Measurements from ENCODE around the gene ETF1. TPM values are rescaled to one million over a fixed set of nuclear protein-coding genes. Genes with fewer than 3 reads are reported as not detected.
A peak's percentile ranks its signal among the peaks of the same experiment; 100 is the strongest.

ETF1 gene
- total and polyA plus RNA-seq, 9 of the 15 experiments (the other 6 are each of a cell fraction or from before 2014, with no cell fraction given) = 53.7 to 209 (median 164) TPM

GRCh38 chr5:138504799-138505198 lies 38.2 kb downstream of the ETF1 start:
- no peak for TF ChIP-seq TGIF2 (CRISPR knock-in tag; IDR thresholded peaks at IDR 0.05)
- TF ChIP-seq POLR2A (conservative IDR thresholded peaks at IDR 0.05) = 0 out of 2 replicates have a peak, but pooled peaks have one; percentile 19
- 58% methylated on average over 4 of the region's 4 CpGs for WGBS (ENCODE audit: insufficient coverage, low coverage, missing lambda C conversion rate)
- Histone ChIP-seq H4K20me1 (replicated peaks; ENCODE audit: control insufficient read depth, insufficient read depth, low read length) (no peaks in the 10 kb centered on the region; the same call in 1 of the 2 replicates), H3K36me3 (ENCODE audit: control insufficient read depth, insufficient read depth, low read length) (peaks cover 38% of the 10 kb centered on the region), H3K9me1 (ENCODE audit: control insufficient read depth, insufficient read depth, low read length) (no peaks in the 10 kb centered on the region), H3K9me3 (replicated peaks; ENCODE audit: control insufficient read depth, insufficient read depth, low read depth, low read length) (no peaks in the 10 kb centered on the region), H3K27me3 (ENCODE audit: control insufficient read depth in 2 of 2, insufficient read depth in 2 of 2, low read length in 2 of 2) (no peaks in the 10 kb centered on the region), H3K4me2 (ENCODE audit: insufficient read depth, low read length) (no peak overlapping the region), H3K4me1 (replicated peaks in 1 of 2; ENCODE audit: control insufficient read depth in 2 of 2, insufficient read depth in 2 of 2, low read length in 2 of 2) (peaks cover 0 to 2% of the 10 kb centered on the region in 2 experiments; a peak in 1 of 5 replicates), H3K4me3 (no peak overlapping the region), H3K79me2 (ENCODE audit: control insufficient read depth, insufficient read depth, low read length) (no peaks in the 10 kb centered on the region), H2AFZ (ENCODE audit: low read depth, low read length) (no peak overlapping the region), H3K27ac (ENCODE audit: extremely low read depth, low read depth, low read length) (no peak overlapping the region; the same call in 2 of the 3 replicates), H3K9ac (ENCODE audit: insufficient read depth in 1 of 2, low read depth in 2 of 2, low read length in 2 of 2) (no peak overlapping the region)
- FAIRE-seq (no peak), ATAC-seq (peak; percentile 2; the same call in 2 of the 3 replicates), DNase-seq (ENCODE audit: extremely low read depth in 1 of 4, low spot score in 3 of 4) (no peak)
- intact Hi-C loops (cut with micrococcal nuclease) = loop anchor here (2.0 kb wide), 1 partner anchor 44 kb away; no protein-coding TSS in a partner anchor
- in situ Hi-C loops (cut with MboI) = loop anchor here (5.0 kb wide), 1 partner anchor 42 kb away; no protein-coding TSS in a partner anchor
- BruUV-seq (replicated peaks) = no TSS peak
- ChIA-PET POLR2A (interaction anchor here (0.6 to 5.2 kb wide), 18 partner anchors 9 to 325 kb away, joined by 3 to 46 read pairs (median 6); partner anchors contain the start of genes EGR1, ETF1 and KDM3B), CTCF (ENCODE audit: low intra/inter-chr PET ratio) (interaction anchor here (2.8 to 5.4 kb wide), 2 partner anchors 41 to 54 kb away, joined by 26 to 57 read pairs; partner anchors contain the start of gene EGR1)

GRCh38 chr5:138503487-138504270 lies 39.4 kb downstream of the ETF1 start:
- 25% methylated on average over 6 of the region's 6 CpGs for WGBS (ENCODE audit: insufficient coverage, low coverage, missing lambda C conversion rate)
- no peaks in the 10 kb centered on the region; the same call in 1 of the 2 replicates for H4K20me1 ChIP-seq (replicated peaks; ENCODE audit: control insufficient read depth, insufficient read depth, low read length)
- BruUV-seq (replicated peaks) = no TSS peak
- peak; percentile 81 for ATAC-seq
- peaks cover 29% of the 10 kb centered on the region for H3K36me3 ChIP-seq (ENCODE audit: control insufficient read depth, insufficient read depth, low read length)
- ChIA-PET POLR2A (interaction anchor here (0.6 to 5.2 kb wide), 23 partner anchors 8 to 151 kb away, joined by 3 to 46 read pairs (median 6); partner anchors contain the start of genes EGR1, ETF1 and KDM3B), CTCF (ENCODE audit: low intra/inter-chr PET ratio) (interaction anchor here (0.7 to 5.4 kb wide), 3 partner anchors 39 to 324 kb away, joined by 3 to 57 read pairs (median 26); partner anchors contain the start of gene EGR1)
- H3K4me3 ChIP-seq = no peak overlapping the region
- H3K27me3 ChIP-seq (ENCODE audit: control insufficient read depth in 2 of 2, insufficient read depth in 2 of 2, low read length in 2 of 2) = no peaks in the 10 kb centered on the region
- no peak overlapping the region for H2AFZ ChIP-seq (ENCODE audit: low read depth, low read length)
- peak; percentile 74 to 80 (median 77) for DNase-seq (ENCODE audit: extremely low read depth in 1 of 4, low spot score in 3 of 4)
- no peaks in the 10 kb centered on the region for H3K79me2 ChIP-seq (ENCODE audit: control insufficient read depth, insufficient read depth, low read length)
- H3K4me1 ChIP-seq (replicated peaks in 1 of 2; ENCODE audit: control insufficient read depth in 2 of 2, insufficient read depth in 2 of 2, low read length in 2 of 2) = peaks cover 0 to 2% of the 10 kb centered on the region in 2 experiments; a peak in 1 of 5 replicates
- in situ Hi-C loops (cut with MboI) = loop anchor here (5.0 kb wide), 1 partner anchor 41 kb away; no protein-coding TSS in a partner anchor
- no peaks in the 10 kb centered on the region for H3K9me1 ChIP-seq (ENCODE audit: control insufficient read depth, insufficient read depth, low read length)
- no peak overlapping the region for H3K4me2 ChIP-seq (ENCODE audit: insufficient read depth, low read length)
- FAIRE-seq = peak; percentile 90
- intact Hi-C loops (cut with micrococcal nuclease) = loop anchor here (1.0 to 2.0 kb wide), 4 partner anchors 39 to 323 kb away; no protein-coding TSS in a partner anchor
- no peaks in the 10 kb centered on the region for H3K9me3 ChIP-seq (replicated peaks; ENCODE audit: control insufficient read depth, insufficient read depth, low read depth, low read length)
- no peak overlapping the region for H3K27ac ChIP-seq (ENCODE audit: extremely low read depth, low read depth, low read length)
- no peak overlapping the region for H3K9ac ChIP-seq (ENCODE audit: insufficient read depth in 1 of 2, low read depth in 2 of 2, low read length in 2 of 2)
- TF ChIP-seq ZNF695 (CRISPR knock-in tag; IDR thresholded peaks at IDR 0.05) = 0 out of 2 replicates have a peak, but pooled peaks have one; percentile 52
- TF ChIP-seq MAFF (IDR thresholded peaks at IDR 0.05; ENCODE audit: low read length) = 0 out of 2 replicates have a peak, but pooled peaks have one; percentile 25
- TF ChIP-seq POLR2AphosphoS5 (IDR thresholded peaks at IDR 0.05; ENCODE audit: control insufficient read depth, insufficient read depth, low read depth, low read length) = peak; percentile 45; the same call in 1 of the 2 replicates
- peak in 1 of 2 experiments; percentile 47; a peak in 1 of 4 replicates for TF ChIP-seq RCOR1 (IDR thresholded peaks at IDR 0.05; ENCODE audit: borderline replicate concordance in 1 of 2, low read depth in 2 of 2, low read length in 2 of 2)
- peak; percentile 33; the same call in 1 of the 2 replicates for TF ChIP-seq NBN (IDR thresholded peaks at IDR 0.05; ENCODE audit: low read depth)
- no peak for TF ChIP-seq SMAD2 (IDR thresholded peaks at IDR 0.05; ENCODE audit: low read depth, low read length)
- peak; percentile 25; the same call in 1 of the 2 replicates for TF ChIP-seq STAT5A (IDR thresholded peaks at IDR 0.05; ENCODE audit: borderline replicate concordance, low read length)
- TF ChIP-seq SUPT5H (IDR thresholded peaks at IDR 0.05) = peak; percentile 3; the same call in 1 of the 2 replicates
- TF ChIP-seq NFATC3 (IDR thresholded peaks at IDR 0.05) = 0 out of 2 replicates have a peak, but pooled peaks have one; percentile 55
- TF ChIP-seq SMARCA5 (IDR thresholded peaks at IDR 0.05) = no peak
- peak; percentile 31 for TF ChIP-seq RBM22 (IDR thresholded peaks at IDR 0.05; ENCODE audit: low read depth, low read length, poor library complexity, severe bottlenecking)
- TF ChIP-seq RNF2 (IDR thresholded peaks at IDR 0.05) = no peak
